Osteoblast (primary cell): ENCODE data around the gene ALOX15. TPM values are rescaled to one million over a fixed set of nuclear protein-coding genes. Genes with fewer than 3 reads are reported as not detected.
"Not testable (repeated sequence)": the region's sequence is repeated elsewhere in the genome, so short reads cannot be mapped to it uniquely, and the experiment has no call there.

ENCODE experiments used
- DNase-seq: peaks from one replicate; pipeline ENCODE4 v3.0.0; 2011; ENCODE audit warnings: low spot score, mixed read lengths; ENCODE audit not compliant: insufficient read length; ENCODE audit errors: missing footprints
- H2AFZ ChIP-seq: 2 replicates; pipeline ENCODE4 v1.6.0; 2011; ENCODE audit warnings: mild to moderate bottlenecking, low read length
- H3K27ac ChIP-seq: 2 replicates; pipeline ENCODE4 v1.5.1; 2011; ENCODE audit warnings: mild to moderate bottlenecking, low read depth, low read length, moderate library complexity
- H3K27me3 ChIP-seq: 2 replicates; pipeline ENCODE4 v1.6.0; 2012; ENCODE audit warnings: mild to moderate bottlenecking, control low read depth, inconsistent platforms, low read length, moderate library complexity; ENCODE audit not compliant: insufficient read depth
- H3K36me3 ChIP-seq: 2 replicates; pipeline ENCODE4 v1.5.1; 2011; ENCODE audit warnings: mild to moderate bottlenecking, low read length, control low read depth, moderate library complexity; ENCODE audit not compliant: insufficient read depth
- H3K4me1 ChIP-seq: 2 replicates; pipeline ENCODE4 v1.5.1; 2011; ENCODE audit warnings: mild to moderate bottlenecking, low read length, control low read depth, moderate library complexity; ENCODE audit not compliant: insufficient read depth
- H3K4me2 ChIP-seq: 2 replicates; pipeline ENCODE4 v1.6.0; 2011; ENCODE audit warnings: mild to moderate bottlenecking, low read length; ENCODE audit not compliant: insufficient read depth
- H3K4me3 ChIP-seq: fragments of 200-600 bp; sonication (generic); 3 replicates; pipeline ENCODE4 v1.5.1; 2012; ENCODE audit warnings: mild to moderate bottlenecking, low read length, inconsistent platforms; ENCODE audit not compliant: insufficient read depth
- H3K79me2 ChIP-seq: 2 replicates; pipeline ENCODE4 v1.6.0; 2012; ENCODE audit warnings: mild to moderate bottlenecking, low read length, control low read depth, inconsistent platforms; ENCODE audit not compliant: insufficient read depth
- H3K9me3 ChIP-seq: 2 replicates; pipeline ENCODE4 v1.5.1; 2011; ENCODE audit warnings: low read depth, low read length, control low read depth
- H4K20me1 ChIP-seq: 2 replicates; pipeline ENCODE4 v1.6.0; 2012; ENCODE audit warnings: mild to moderate bottlenecking, low read length, control low read depth; ENCODE audit not compliant: insufficient read depth
- total RNA-seq: library from RNA; depleted of rRNA; stranded (reverse); fragments of >200 nt; gene quantifications from 2 replicates; pipeline ENCODE4 v1.2.3, GENCODE V29; 2012
- TF ChIP-seq, protein P1 (sequence below): IDR thresholded peaks from 2 replicates; pipeline ENCODE4 v1.5.1; 2011; ENCODE audit warnings: mild to moderate bottlenecking, low read depth, low read length, moderate library complexity; ENCODE audit errors: extremely low read depth

Gene ALOX15
- total RNA-seq, 1 donor, result not detected

DNA sequence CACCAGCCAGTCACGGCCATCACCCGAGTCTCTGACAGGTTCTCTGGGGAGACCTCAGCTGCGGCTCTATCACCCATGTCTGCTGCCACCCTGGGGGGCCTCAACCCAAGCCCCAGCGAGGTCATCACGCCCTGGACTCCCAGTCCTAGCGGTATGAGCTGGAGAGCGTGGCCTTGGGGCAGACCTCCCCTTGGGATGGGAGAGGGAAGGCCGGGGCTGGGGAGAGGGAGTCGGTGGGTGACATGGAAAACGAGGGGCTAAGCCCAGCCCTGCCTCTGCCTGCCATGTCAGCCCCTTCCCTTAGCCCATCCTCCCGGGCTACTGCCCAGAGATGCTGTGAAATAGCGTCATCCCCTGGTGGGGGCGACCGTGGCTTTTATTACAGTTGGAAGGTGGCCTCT lies 48.5 kb downstream of the ALOX15 start:
- H3K27me3 ChIP-seq, result peaks cover 6% of the 10 kb centered on the region
- H3K27ac ChIP-seq, result no peak overlapping the region
- DNase-seq, result peak; percentile 85
- H4K20me1 ChIP-seq, result no peaks in the 10 kb centered on the region
- H3K9me3 ChIP-seq, result no peaks in the 10 kb centered on the region
- H3K4me1 ChIP-seq, result no peaks in the 10 kb centered on the region
- H2AFZ ChIP-seq, result no peak overlapping the region
- no peak overlapping the region for H3K4me2 ChIP-seq
- no peak overlapping the region for H3K4me3 ChIP-seq
- no peaks in the 10 kb centered on the region for H3K36me3 ChIP-seq
- TF ChIP-seq, protein P1, sequence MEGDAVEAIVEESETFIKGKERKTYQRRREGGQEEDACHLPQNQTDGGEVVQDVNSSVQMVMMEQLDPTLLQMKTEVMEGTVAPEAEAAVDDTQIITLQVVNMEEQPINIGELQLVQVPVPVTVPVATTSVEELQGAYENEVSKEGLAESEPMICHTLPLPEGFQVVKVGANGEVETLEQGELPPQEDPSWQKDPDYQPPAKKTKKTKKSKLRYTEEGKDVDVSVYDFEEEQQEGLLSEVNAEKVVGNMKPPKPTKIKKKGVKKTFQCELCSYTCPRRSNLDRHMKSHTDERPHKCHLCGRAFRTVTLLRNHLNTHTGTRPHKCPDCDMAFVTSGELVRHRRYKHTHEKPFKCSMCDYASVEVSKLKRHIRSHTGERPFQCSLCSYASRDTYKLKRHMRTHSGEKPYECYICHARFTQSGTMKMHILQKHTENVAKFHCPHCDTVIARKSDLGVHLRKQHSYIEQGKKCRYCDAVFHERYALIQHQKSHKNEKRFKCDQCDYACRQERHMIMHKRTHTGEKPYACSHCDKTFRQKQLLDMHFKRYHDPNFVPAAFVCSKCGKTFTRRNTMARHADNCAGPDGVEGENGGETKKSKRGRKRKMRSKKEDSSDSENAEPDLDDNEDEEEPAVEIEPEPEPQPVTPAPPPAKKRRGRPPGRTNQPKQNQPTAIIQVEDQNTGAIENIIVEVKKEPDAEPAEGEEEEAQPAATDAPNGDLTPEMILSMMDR, result no peak
- no peaks in the 10 kb centered on the region for H3K79me2 ChIP-seq

DNA sequence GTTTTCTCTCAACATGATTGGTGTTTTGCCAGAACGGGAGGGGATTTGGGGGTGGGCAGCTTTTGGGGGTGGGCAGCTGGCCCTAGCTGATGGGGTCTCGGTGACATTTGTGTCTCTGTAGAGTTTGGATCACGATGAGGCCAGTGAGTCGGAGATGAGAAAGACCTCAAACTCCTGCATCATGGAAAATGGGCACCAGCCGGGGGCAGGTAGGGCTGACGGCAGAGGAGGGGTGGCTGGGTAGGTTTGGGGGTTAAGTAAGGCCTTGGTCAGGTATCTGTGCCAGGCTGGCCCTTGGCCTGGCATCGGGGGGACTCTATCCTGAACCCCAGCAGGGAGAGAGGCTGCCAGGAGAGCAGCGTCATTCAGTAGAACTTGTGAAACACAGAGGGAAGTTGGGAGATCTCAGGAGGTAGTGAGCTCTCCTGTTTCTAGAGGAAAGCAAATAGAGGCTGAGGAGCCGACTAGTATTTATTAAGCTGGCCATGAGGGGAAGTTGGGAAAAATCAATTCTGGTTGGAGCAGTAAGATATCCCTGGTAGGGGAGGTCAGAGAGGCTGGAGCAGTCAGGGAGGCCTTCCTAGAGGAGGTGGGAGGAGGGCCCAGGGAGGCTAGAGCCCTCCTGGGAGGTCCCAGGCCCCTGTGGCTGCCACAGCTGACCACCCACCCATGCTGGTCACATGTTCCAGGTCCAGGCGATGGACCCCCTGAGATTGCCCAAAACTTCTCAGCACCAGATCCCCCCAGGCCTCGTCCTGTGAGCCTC lies 49.1 kb downstream of the ALOX15 start:
- no peak overlapping the region for H3K27ac ChIP-seq
- H3K4me2 ChIP-seq, result no peak overlapping the region
- no peak overlapping the region for H2AFZ ChIP-seq
- H4K20me1 ChIP-seq, result no peaks in the 10 kb centered on the region
- DNase-seq, result peak; percentile 86
- no peaks in the 10 kb centered on the region for H3K4me1 ChIP-seq
- no peak overlapping the region for H3K4me3 ChIP-seq
- TF ChIP-seq, protein P1, result no peak
- H3K27me3 ChIP-seq, result peaks cover 6% of the 10 kb centered on the region
- H3K9me3 ChIP-seq, result no peaks in the 10 kb centered on the region
- no peaks in the 10 kb centered on the region for H3K36me3 ChIP-seq
- H3K79me2 ChIP-seq, result no peaks in the 10 kb centered on the region

DNA sequence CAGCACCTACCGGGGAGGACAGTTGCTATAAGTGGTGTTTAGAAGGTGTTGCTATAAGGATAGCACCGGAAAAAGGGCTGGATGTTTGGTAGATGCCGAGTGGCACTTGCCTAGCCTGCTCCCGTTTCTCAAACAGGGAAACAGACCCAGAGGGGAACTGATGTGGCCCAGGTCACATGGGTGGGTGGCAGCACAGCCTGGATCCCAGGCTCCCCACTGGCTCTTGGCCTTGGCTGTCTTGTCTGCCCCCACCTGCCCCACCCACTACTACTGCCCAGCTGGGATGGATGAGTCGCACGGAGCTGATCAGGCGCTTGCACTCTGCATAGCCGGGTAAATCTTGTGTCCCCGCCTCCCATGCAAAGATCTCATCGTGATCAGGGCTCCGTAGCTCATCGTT lies 49.9 kb downstream of the ALOX15 start:
- peak; percentile 98 for DNase-seq

DNA sequence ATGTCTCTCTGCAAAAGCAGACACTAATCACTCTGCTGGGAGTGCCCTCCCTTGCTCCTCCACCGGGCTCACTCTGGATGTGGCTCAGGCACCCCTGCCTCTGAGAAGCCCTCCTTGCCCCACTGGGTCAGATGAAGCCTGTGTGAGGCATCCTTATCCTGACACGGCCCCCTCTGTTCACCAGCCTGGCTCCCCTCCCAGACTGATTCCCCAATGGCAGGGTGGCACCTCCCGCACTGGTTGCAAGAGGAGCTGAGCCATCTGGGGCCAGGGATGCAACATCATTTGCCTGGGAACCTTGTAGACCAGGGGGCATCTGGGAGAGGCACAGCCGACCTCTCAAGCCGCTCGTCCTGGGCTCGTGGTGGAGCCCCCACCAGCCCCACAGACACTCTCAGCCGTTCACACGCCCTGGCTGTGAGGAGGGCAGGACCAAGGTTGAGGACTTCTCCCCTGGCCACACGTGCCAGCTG lies 50.5 kb downstream of the ALOX15 start:
- H3K27ac ChIP-seq, result no peak overlapping the region
- TF ChIP-seq, protein P1, result no peak
- H3K27me3 ChIP-seq, result peaks cover 18% of the 10 kb centered on the region
- no peaks in the 10 kb centered on the region for H3K36me3 ChIP-seq
- no peaks in the 10 kb centered on the region for H3K4me1 ChIP-seq
- H3K4me2 ChIP-seq, result no peak overlapping the region
- no peak overlapping the region for H2AFZ ChIP-seq
- H3K9me3 ChIP-seq, result no peaks in the 10 kb centered on the region
- no peaks in the 10 kb centered on the region for H4K20me1 ChIP-seq
- H3K79me2 ChIP-seq, result no peaks in the 10 kb centered on the region
- peak; percentile 88 for DNase-seq
- no peak overlapping the region for H3K4me3 ChIP-seq

More for the DNA sequence above, 49.9 kb downstream of the ALOX15 start:
- no peak overlapping the region for H2AFZ ChIP-seq
- H3K4me1 ChIP-seq, result no peaks in the 10 kb centered on the region
- no peak overlapping the region for H3K27ac ChIP-seq
- no peak overlapping the region for H3K4me3 ChIP-seq
- H3K4me2 ChIP-seq, result no peak overlapping the region
- H3K9me3 ChIP-seq, result no peaks in the 10 kb centered on the region
- TF ChIP-seq, protein P1, result no peak
- no peaks in the 10 kb centered on the region for H3K79me2 ChIP-seq
- peaks cover 15% of the 10 kb centered on the region for H3K27me3 ChIP-seq
- H4K20me1 ChIP-seq, result no peaks in the 10 kb centered on the region
- no peaks in the 10 kb centered on the region for H3K36me3 ChIP-seq

DNA sequence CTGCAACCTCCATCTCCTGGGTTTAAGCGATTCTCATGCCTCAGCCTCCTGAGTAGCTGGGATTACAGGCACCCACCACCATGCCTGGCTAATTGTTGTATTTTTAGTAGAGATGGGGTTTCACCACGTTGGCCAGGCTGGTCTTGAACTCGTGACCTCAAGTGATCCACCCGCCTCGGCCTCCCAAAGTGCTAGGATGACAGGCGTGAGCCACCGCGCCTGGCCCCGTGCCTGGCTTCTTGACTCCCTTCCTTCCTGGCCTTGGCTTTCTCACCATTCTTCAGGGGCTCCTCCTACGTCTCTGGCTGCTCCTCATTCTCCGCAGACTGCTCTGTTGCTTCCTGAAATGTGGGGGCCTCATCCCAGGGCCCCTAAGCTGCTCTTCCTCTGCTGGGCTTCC lies 51.4 kb downstream of the ALOX15 start:
- not testable (repeated sequence) for H4K20me1 ChIP-seq, H3K36me3 ChIP-seq, H3K4me1 ChIP-seq, H3K79me2 ChIP-seq, H2AFZ ChIP-seq, H3K9me3 ChIP-seq, DNase-seq, H3K4me3 ChIP-seq, H3K4me2 ChIP-seq, H3K27ac ChIP-seq
- H3K27me3 ChIP-seq, result peaks cover 28% of the 10 kb centered on the region
